ENCODE measurements around the gene INHA.

INHA gene

GRCh38 chr2:219540784-219541504 is 31.2 kb upstream of the INHA start:
- DNase-seq: no peak

- peak; percentile 86 for DNase-seq
These were observed 30.4 kb upstream of the INHA start for GRCh38 chr2:219541611-219542180.

GRCh38 chr2:219542931-219543595 is 29.0 kb upstream of the INHA start:
- no peak for DNase-seq

- peak; percentile 99 for DNase-seq
These were observed 28.3 kb upstream of the INHA start, which contains the start of the genes CHPF and TMEM198 for GRCh38 chr2:219543596-219544358. TSS of gene CHPF (minus strand) at chr2:219543809. CDS start at chr2:219543538, 271 bp downstream. TSS of gene TMEM198 (plus strand) at chr2:219544028. CDS start at chr2:219544728, 700 bp downstream.

GRCh38 chr2:219544567-219544966 is 27.5 kb upstream of the INHA start:
- DNase-seq: no peak

- DNase-seq: no peak
These were observed 26.7 kb upstream of the INHA start for GRCh38 chr2:219545295-219545942.

GRCh38 chr2:219545943-219546352 is 26.2 kb upstream of the INHA start:
- no peak for DNase-seq

GRCh38 chr2:219547621-219548020 is 24.5 kb upstream of the INHA start:
- DNase-seq: no peak

- DNase-seq: no peak
These were observed 23.1 kb upstream of the INHA start for GRCh38 chr2:219548990-219549389.

- no peak for DNase-seq
These were observed 22.5 kb upstream of the INHA start for GRCh38 chr2:219549619-219550018.

- no peak for DNase-seq
These were observed 20.4 kb upstream of the INHA start for GRCh38 chr2:219551441-219552381.

GRCh38 chr2:219552382-219553167 is 19.5 kb upstream of the INHA start:
- peak; percentile 92 for DNase-seq

GRCh38 chr2:219553168-219553417 is 19.0 kb upstream of the INHA start:
- DNase-seq: no peak

GRCh38 chr2:219553463-219553963 is 18.6 kb upstream of the INHA start:
- no peak for DNase-seq

- no peak for DNase-seq
These were observed 17.8 kb upstream of the INHA start for GRCh38 chr2:219554350-219554749.

GRCh38 chr2:219555956-219556355 is 16.2 kb upstream of the INHA start:
- DNase-seq: no peak

GRCh38 chr2:219556413-219556812 is 15.7 kb upstream of the INHA start:
- no peak for DNase-seq

- no peak for DNase-seq
These were observed 14.8 kb upstream of the INHA start for GRCh38 chr2:219557320-219557719.

GRCh38 chr2:219557791-219558785 is 14.0 kb upstream of the INHA start:
- no peak for DNase-seq

Data from femur (tissue), 1 donor.